Measurements from ENCODE around the gene KCNQ2.
A peak's percentile ranks its signal among the peaks of the same experiment; 100 is the strongest.

The KCNQ2 gene

GRCh38 chr20:63439866-63440265 lies 32.6 kb downstream of the KCNQ2 start:
- no peak for DNase-seq (ENCODE audit: insufficient read length, low spot score)
- FAIRE-seq: no peak

DNA sequence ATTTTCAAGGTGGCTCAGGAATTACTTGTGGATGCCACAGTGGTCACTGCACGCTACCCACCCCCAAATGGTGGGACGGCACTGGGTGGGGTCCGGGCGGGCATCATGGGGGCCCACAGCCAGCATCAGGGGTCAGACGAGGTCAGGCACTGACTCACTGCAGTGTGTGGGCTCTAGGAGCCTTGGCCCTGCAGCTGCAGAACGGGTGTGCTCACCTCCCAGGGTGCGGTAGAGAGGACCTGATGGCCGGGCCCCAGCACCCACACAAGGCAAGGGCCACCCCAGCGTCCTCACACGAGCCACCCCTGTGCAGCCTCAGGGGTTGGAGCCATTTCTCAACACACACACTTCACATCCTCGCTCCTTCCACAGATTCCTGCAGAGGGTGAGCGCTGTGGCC lies 34.3 kb downstream of the KCNQ2 start:
- FAIRE-seq: no peak

GRCh38 chr20:63435552-63435951 lies 36.9 kb downstream of the KCNQ2 start:
- FAIRE-seq: no peak

More for the DNA sequence above, 34.3 kb downstream of the KCNQ2 start:
- no peak for DNase-seq (ENCODE audit: insufficient read length, low spot score)

DNA sequence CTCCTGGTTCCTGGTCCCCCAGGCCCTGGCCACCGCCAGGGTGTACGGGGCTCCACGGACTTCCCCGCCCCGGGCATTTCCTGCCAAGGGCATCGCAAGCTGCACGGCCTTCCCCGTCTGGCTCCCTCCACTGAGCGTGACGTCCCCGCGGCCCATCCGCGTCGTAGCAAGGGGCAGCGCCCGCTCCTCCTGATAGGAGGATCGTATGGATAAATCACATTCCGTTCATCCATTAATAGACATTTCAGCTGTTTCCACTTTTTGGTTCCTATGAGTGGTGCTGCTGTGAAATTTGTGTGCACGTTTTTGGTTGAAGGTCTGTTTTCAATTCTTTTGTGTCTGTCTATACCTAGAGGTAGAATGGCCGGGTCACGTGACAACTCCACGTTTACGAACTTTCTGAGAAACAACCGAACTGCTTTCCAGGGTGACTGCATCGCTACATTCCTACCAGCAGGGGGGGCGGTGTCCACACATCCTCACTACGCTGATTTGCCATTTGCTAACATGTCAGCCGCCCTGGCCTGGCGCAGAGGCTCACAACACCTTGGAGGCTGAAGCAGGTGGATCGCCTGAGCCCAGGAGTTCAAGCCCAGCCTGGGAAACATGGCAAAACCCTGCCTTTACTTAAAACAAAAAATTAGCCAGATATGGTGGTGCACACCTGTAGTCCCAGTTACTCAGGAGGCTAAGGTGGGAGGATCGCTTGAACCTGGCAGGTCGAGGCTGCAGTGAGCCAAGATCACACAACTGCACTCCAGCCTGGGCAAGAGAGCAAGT lies 37.7 kb downstream of the KCNQ2 start:
- FAIRE-seq (peak; percentile 65), DNase-seq (ENCODE audit: insufficient read length, low spot score) (peak; percentile 92)

More at GRCh38 chr20:63435552-63435951, 36.9 kb downstream of the KCNQ2 start:
- no peak for DNase-seq (ENCODE audit: insufficient read length, low spot score)

DNA sequence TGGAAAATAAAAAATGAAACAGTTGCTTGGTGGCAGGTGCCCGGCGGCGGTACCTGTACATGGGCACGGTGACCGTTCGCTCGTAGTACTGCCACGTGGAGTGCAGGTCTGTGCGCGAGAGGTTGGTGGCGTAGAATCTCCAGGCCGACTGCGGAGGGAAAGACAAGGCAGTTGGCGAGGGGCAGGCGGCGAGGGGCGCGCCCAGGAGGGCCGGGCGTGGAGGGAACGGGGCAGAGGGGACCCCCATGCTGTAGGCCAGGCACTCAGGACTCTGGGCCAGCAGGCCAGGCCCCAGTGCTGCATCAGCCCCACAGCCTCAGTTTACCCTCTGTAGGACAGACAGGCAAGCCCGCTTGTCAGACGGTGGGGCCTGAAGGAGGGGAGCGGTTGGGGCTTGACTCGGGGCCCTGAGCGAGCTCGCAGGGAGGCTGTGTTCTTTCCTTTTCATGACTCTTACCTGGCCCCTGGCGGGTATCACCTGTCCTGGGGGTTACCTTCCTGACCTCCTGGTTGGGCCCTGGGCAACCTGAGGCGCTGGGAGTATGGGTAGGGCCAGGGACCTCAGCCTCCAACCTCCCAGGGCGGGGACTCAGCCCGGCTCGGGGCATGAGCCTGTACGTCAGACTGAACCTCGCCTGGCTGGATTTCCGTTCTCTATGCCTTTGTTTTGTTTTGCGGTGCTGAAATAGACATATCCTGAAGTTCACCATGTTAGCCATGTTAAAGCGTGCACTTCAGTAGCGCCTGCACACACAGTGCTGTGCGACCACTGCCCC lies 38.5 kb downstream of the KCNQ2 start:
- DNase-seq (ENCODE audit: insufficient read length, low spot score) (no peak), FAIRE-seq (no peak)

DNA sequence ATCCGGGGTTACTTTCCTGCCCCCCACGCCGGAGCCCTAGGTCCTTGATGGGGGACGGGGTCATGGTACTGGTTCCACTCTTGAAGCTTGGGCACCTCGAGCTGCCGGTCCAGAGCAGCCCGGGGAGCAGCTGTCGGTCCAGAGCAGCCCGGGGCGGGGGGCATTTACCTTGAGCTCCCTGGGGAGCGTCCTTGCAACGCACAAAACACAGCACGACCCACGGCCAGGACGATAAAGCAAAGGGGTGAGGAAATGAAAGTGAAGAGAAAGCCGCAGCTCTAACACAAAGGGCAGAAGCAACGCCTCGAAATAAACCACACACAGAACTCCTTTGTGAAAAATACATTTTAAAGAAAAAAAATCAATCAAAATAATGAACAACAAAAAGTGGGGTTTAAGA lies 39.1 kb downstream of the KCNQ2 start:
- DNase-seq (ENCODE audit: insufficient read length, low spot score) (no peak), FAIRE-seq (no peak)

GRCh38 chr20:63432577-63433325 lies 39.7 kb downstream of the KCNQ2 start:
- FAIRE-seq (no peak), DNase-seq (ENCODE audit: insufficient read length, low spot score) (no peak)

DNA sequence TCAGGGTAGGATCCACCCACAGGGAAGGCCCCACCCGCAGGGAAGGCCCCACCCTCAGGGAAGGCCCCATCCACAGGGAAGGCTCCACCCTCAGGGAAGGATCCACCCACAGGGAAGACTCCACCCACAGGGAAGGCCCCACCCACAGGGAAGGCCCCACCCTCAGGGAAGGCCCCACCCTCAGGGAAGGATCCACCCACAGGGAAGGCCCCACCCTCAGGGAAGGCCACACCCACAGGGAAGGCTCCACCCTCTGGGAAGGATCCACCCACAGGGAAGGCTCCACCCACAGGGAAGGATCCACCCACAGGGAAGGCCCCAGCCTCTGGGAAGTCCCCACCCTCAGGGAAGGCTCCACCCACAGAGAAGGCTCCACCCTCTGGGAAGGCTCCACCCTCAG lies 40.5 kb downstream of the KCNQ2 start:
- DNase-seq (ENCODE audit: insufficient read length, low spot score) (no peak), FAIRE-seq (no peak)

GRCh38 chr20:63430891-63431290 lies 41.6 kb downstream of the KCNQ2 start:
- FAIRE-seq (no peak), DNase-seq (ENCODE audit: insufficient read length, low spot score) (no peak)

GRCh38 chr20:63429992-63430391 lies 42.5 kb downstream of the KCNQ2 start:
- FAIRE-seq: no peak
- no peak for DNase-seq (ENCODE audit: insufficient read length, low spot score)

GRCh38 chr20:63428906-63429575 lies 43.4 kb downstream of the KCNQ2 start:
- DNase-seq (ENCODE audit: insufficient read length, low spot score) (no peak), FAIRE-seq (no peak)

- DNase-seq (ENCODE audit: insufficient read length, low spot score) (no peak), FAIRE-seq (no peak)
These were observed 44.6 kb downstream of the KCNQ2 start for GRCh38 chr20:63427724-63428330.

GRCh38 chr20:63427206-63427605 lies 45.2 kb downstream of the KCNQ2 start:
- FAIRE-seq: no peak

DNA sequence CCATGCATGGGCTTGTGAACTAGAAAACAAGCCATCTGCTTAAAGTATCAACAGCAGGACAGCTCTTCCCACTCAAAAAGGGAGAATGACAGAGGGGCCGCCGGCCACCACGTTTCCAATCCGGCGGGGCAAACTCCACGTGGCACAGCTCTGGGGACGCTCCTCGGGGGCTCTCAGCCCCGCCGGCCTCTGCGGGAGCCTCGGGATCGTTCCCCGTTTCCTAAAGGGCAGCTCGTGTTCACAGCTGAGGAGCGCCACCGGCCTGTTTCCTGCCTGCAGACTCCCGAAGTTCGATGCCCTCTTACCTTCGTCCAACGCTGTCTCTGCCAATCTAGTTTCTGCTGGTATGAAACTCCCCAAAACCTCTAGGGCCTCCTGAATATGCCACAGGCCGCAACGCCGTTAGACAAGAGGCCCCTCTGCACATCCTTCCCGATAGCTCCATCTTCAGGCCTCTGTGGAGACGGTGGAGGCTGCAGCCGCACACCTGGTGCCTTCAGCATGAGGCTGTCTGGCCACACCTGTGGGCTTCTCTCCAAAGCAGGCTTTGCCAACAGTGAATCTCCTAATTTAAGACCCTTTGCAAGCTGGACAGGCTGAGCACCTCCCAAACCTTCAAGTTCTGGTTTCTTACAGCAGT lies 46.5 kb downstream of the KCNQ2 start:
- DNase-seq (ENCODE audit: insufficient read length, low spot score) (no peak), FAIRE-seq (no peak)

More at GRCh38 chr20:63427206-63427605, 45.2 kb downstream of the KCNQ2 start:
- no peak for DNase-seq (ENCODE audit: insufficient read length, low spot score)

DNA sequence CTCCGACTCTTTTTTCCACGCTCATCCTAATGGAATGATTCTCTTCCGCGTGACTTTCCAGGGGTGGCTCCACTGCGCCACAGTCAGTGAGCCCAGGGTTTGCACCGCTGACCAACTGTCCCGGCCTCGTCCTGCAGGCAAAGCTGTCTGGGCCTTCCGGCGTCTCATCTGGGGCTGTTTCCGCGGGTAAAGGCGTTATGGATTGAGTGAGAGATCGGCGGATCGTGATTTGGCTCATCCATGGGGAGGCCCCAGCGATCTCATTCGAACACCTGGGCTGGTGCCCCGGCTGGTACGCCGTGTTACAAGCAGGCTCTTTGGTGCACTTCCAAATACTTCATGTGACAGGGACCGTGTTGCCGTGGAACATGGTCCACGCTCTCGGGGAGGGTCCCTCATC lies 47.8 kb downstream of the KCNQ2 start:
- FAIRE-seq (no peak), DNase-seq (ENCODE audit: insufficient read length, low spot score) (no peak)

DNA sequence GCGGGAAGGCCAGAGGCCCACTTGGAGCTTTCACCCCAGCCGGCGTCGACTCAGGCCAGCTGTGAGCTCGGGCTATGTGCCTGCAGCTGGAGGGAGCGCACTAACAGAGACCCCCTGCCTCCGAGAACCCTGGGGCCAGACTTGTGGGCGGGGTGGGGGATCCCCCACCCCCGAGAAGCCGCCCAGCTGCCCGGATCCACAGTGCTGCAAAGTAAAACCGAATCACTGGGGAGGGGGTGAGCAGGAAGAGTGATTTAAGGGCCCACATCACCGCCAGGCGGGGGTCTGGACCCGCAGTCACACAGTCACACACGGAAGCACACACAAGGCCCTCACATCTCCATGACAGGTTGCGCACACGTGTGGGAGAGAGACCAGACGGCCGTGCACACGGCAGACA lies 48.7 kb downstream of the KCNQ2 start:
- no peak for FAIRE-seq

GRCh38 chr20:63422653-63423052 lies 49.8 kb downstream of the KCNQ2 start:
- DNase-seq (ENCODE audit: insufficient read length, low spot score) (no peak), FAIRE-seq (no peak)

More for the DNA sequence above, 48.7 kb downstream of the KCNQ2 start:
- no peak for DNase-seq (ENCODE audit: insufficient read length, low spot score)

DNA sequence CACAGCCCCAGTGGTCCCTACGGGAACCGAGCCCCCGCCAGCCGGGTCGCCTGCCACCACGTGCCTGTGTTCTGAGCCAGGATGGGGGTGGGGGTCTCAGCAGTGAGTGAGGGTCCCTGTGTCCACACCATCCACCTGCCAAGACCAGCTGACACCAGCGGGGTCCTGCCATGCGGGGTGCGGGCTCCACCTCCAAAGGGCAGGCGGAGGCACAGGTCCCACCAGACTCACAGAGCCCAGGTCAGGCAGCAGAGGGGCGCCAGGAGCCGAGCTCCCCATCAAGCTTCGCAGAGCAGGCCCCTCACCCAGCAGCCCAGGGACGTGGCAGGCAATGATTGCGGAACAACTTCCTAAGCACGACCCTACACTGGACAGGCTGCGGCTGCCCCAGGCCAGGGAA lies 50.5 kb downstream of the KCNQ2 start:
- FAIRE-seq (no peak), DNase-seq (ENCODE audit: insufficient read length, low spot score) (no peak)

DNA sequence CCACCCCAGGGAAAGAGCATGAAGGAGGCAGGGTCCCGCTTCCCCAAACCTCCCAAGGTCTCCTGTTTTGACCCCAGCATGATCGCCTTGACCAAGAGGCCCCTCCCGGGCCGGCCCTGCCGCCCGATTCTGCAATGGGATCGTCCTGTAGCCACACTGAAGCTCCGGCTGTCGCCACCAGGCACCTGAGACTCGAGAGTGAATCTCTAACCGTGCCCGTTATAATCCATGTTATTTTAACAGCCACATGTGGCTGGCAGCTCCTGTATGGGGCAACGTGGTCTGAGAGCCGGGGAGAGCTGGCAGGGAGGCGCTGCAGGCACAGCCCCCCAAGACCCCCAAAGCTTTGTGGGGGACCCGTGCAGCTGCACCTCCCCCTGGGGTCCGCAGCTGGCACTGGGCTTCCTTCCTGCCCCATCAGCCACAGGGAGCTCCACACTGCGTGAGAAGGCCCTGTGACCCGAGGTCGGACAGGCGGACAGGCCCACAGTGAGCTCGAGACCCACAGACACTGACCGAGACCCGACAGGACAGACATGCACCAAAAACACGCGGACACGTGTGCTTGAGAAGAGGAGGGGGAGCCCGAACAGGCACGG lies 51.3 kb downstream of the KCNQ2 start:
- no peak for FAIRE-seq
- no peak for DNase-seq (ENCODE audit: insufficient read length, low spot score)
